ENCODE measurements around the gene EMX2. TPM values are rescaled to one million over a fixed set of nuclear protein-coding genes. Genes with fewer than 3 reads are reported as not detected.

The EMX2 gene
- total and polyA plus RNA-seq, 10 of the 15 experiments (the other 5 are each of a cell fraction or from before 2014, with no cell fraction given): 0.12 TPM; not detected in 9

DNA sequence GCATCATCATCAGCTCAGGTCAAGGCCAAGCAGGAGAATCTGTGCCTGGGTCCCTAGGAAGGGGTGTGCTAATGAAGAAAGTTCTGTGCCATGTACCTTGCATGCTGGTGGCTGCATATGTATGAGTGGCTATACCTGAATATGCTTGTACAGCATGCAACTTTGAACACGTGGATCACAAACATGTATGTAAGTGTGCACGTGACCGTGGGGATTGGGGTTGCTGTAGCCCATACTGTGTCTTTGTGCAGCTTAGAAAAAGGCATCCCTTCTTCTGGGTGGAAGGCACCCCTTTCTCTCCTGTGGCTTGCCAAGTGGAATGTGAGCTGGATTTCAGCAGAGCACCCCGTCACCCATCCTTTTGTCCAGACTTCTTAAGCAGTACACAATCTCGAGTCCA is 13.8 kb downstream of the EMX2 start:
- no peak for FAIRE-seq
- ChIA-PET POLR2A (no interaction called here), RAD21 (ENCODE audit: unreplicated experiment) (no interaction called here), CTCF (no interaction called here), SMC1A (ENCODE audit: uncharacterized antibody, unreplicated experiment) (interaction anchor here (0.9 kb wide), 1 partner anchor 42 kb away, joined by 3 read pairs; no protein-coding TSS in a partner anchor)
- H3K9ac ChIP-seq (ENCODE audit: control insufficient read depth, insufficient read depth, low read length): no peak overlapping the region
- no peak overlapping the region for H3K4me3 ChIP-seq
- no TSS peak for BruUV-seq (replicated peaks)
- no peak for TF ChIP-seq SMC3 (IDR thresholded peaks at IDR 0.05; ENCODE audit: borderline replicate concordance, low read length)
- peak in 1 of 2 experiments; percentile 40; a peak in 1 of 4 replicates for TF ChIP-seq BHLHE40 (IDR thresholded peaks at IDR 0.05; ENCODE audit: borderline replicate concordance in 1 of 2, low read depth in 2 of 2, low read length in 1 of 2)
- intact Hi-C loops (cut with micrococcal nuclease; ENCODE audit: unreplicated experiment) (no loop called here), in situ Hi-C loops (cut with MboI) (no loop called here)
- no peak overlapping the region for H3K27ac ChIP-seq (ENCODE audit: control insufficient read depth, insufficient read depth)
- H3K9me3 ChIP-seq (replicated peaks; ENCODE audit: control insufficient read depth, insufficient read depth, low read length): no peaks in the 10 kb centered on the region; the same call in 2 of the 3 replicates
- 21% methylated on average over 5 of the region's 5 CpGs for WGBS (ENCODE audit: insufficient coverage, insufficient replicate concordance, low lambda C conversion rate, missing lambda C conversion rate)
- H3K4me1 ChIP-seq (ENCODE audit: control insufficient read depth, insufficient read depth, low read length): no peaks in the 10 kb centered on the region
- H3K36me3 ChIP-seq (ENCODE audit: control insufficient read depth in 2 of 2, insufficient read depth in 2 of 2, low read length in 1 of 2): no peaks in the 10 kb centered on the region
- no peak overlapping the region for H2AFZ ChIP-seq (ENCODE audit: control insufficient read depth, low read depth, low read length)
- H3K27me3 ChIP-seq (replicated peaks in 1 of 2; ENCODE audit: control insufficient read depth in 2 of 2, insufficient read depth in 2 of 2, low read length in 1 of 2): peaks cover 14 to 18% of the 10 kb centered on the region in 2 experiments
- H3K4me2 ChIP-seq (ENCODE audit: control insufficient read depth, insufficient read depth): no peak overlapping the region
- H4K20me1 ChIP-seq (ENCODE audit: control insufficient read depth, insufficient read depth): no peaks in the 10 kb centered on the region; the same call in 1 of the 2 replicates
- ATAC-seq: no peak
- no peaks in the 10 kb centered on the region for H3K79me2 ChIP-seq (ENCODE audit: control insufficient read depth, insufficient read depth, low read length)
- no peak for DNase-seq (ENCODE audit: low read depth, low spot score)

DNA sequence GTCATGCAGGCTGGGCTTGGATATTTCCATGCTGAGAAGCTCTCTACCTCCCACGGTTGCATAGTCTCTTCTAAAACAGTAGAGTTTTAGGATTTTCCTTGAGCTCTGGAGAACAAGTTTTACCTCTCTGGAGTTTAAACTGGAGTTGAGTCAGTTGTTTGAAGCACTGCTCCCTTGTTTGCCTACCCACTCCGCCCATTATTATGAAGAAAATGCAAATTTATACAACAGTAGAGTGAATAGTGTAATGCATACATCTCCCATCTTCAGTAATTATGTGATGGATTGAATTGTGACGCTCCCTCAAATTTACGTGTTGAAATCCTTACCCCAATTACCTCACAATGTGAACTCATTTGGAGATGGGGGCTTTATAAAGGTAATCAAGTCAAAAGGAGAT is 17.2 kb downstream of the EMX2 start:
- TF ChIP-seq, protein P1, sequence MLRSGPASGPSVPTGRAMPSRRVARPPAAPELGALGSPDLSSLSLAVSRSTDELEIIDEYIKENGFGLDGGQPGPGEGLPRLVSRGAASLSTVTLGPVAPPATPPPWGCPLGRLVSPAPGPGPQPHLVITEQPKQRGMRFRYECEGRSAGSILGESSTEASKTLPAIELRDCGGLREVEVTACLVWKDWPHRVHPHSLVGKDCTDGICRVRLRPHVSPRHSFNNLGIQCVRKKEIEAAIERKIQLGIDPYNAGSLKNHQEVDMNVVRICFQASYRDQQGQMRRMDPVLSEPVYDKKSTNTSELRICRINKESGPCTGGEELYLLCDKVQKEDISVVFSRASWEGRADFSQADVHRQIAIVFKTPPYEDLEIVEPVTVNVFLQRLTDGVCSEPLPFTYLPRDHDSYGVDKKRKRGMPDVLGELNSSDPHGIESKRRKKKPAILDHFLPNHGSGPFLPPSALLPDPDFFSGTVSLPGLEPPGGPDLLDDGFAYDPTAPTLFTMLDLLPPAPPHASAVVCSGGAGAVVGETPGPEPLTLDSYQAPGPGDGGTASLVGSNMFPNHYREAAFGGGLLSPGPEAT (IDR thresholded peaks at IDR 0.05; ENCODE audit: low read depth): no peak
- TF ChIP-seq CBFB (IDR thresholded peaks at IDR 0.05; ENCODE audit: low read depth): no peak
- Histone ChIP-seq H3K9ac (ENCODE audit: control insufficient read depth, insufficient read depth, low read length) (no peak overlapping the region), H3K36me3 (ENCODE audit: control insufficient read depth in 2 of 2, insufficient read depth in 2 of 2, low read length in 1 of 2) (no peaks in the 10 kb centered on the region), H3K4me3 (no peak overlapping the region), H3K79me2 (ENCODE audit: control insufficient read depth, insufficient read depth, low read length) (no peaks in the 10 kb centered on the region), H4K20me1 (ENCODE audit: control insufficient read depth, insufficient read depth) (no peaks in the 10 kb centered on the region), H3K4me1 (ENCODE audit: control insufficient read depth, insufficient read depth, low read length) (no peaks in the 10 kb centered on the region), H3K27ac (ENCODE audit: control insufficient read depth, insufficient read depth) (no peak overlapping the region), H3K4me2 (ENCODE audit: control insufficient read depth, insufficient read depth) (no peak overlapping the region), H3K9me3 (replicated peaks; ENCODE audit: control insufficient read depth, insufficient read depth, low read length) (no peaks in the 10 kb centered on the region), H3K27me3 (replicated peaks in 1 of 2; ENCODE audit: control insufficient read depth in 2 of 2, insufficient read depth in 2 of 2, low read length in 1 of 2) (peaks cover 0 to 4% of the 10 kb centered on the region in 2 experiments; a peak in 2 of 4 replicates), H2AFZ (ENCODE audit: control insufficient read depth, low read depth, low read length) (no peak overlapping the region)
- intact Hi-C loops (cut with micrococcal nuclease; ENCODE audit: unreplicated experiment): no loop called here
- FAIRE-seq (no peak), ATAC-seq (no peak), DNase-seq (ENCODE audit: low read depth, low spot score) (no peak)
- POLR2A ChIA-PET: no interaction called here
- in situ Hi-C loops (cut with MboI): no loop called here
- no TSS peak for BruUV-seq (replicated peaks)
- RAD21 ChIA-PET (ENCODE audit: unreplicated experiment): no interaction called here
- WGBS (ENCODE audit: insufficient coverage, insufficient replicate concordance, low lambda C conversion rate, missing lambda C conversion rate): 30% methylated on average over 4 of the region's 4 CpGs
- SMC1A ChIA-PET (ENCODE audit: uncharacterized antibody, unreplicated experiment): interaction anchor here (0.7 to 3.5 kb wide), 4 partner anchors 9 to 465 kb away, joined by 3 to 17 read pairs (median 6); no protein-coding TSS in a partner anchor
- CTCF ChIA-PET: interaction anchor here (0.6 to 1.9 kb wide), 6 partner anchors 9 to 683 kb away, joined by 3 to 6 read pairs (median 3); no protein-coding TSS in a partner anchor

Data from GM12878 (cell line).